Liver (tissue), 9 donors: ENCODE results near the gene KIAA0825. TPM values are rescaled to one million over a fixed set of nuclear protein-coding genes. Genes with fewer than 3 reads are reported as not detected.

Experiments
- DNase-seq: peaks from one replicate; pipeline ENCODE4 v3.0.0-alpha.2; 2017; ENCODE audit warnings: low spot score
- H3K27ac ChIP-seq, 2 donors: one replicate each; pipeline ENCODE4 v1.7.0; 2013; ENCODE audit warnings: inconsistent platforms in 2 of 2, low read length in 2 of 2, control low read depth in 1 of 2, low read depth in 1 of 2, mild to moderate bottlenecking in 1 of 2
- H3K27me3 ChIP-seq, 4 donors: one replicate each; pipeline versions ENCODE4 v1.6.1 to v1.7.0; 2013; ENCODE audit warnings: low read length in 3 of 4, inconsistent platforms in 1 of 4, mild to moderate bottlenecking in 1 of 4, moderate library complexity in 1 of 4; ENCODE audit not compliant: control insufficient read depth in 4 of 4, insufficient read depth in 4 of 4
- H3K36me3 ChIP-seq, 4 donors: one replicate each; pipeline versions ENCODE4 v1.6.1 to v1.7.0; 2013; ENCODE audit warnings: low read length in 3 of 4, mild to moderate bottlenecking in 3 of 4, low read depth in 1 of 4, moderate library complexity in 1 of 4; ENCODE audit not compliant: control insufficient read depth in 4 of 4, insufficient read depth in 3 of 4
- H3K4me1 ChIP-seq, 4 donors: one replicate each; pipeline versions ENCODE4 v1.6.1 to v1.7.0; 2013; ENCODE audit warnings: low read length in 3 of 4, mild to moderate bottlenecking in 3 of 4, moderate library complexity in 1 of 4; ENCODE audit not compliant: control insufficient read depth in 4 of 4, insufficient read depth in 4 of 4
- H3K4me3 ChIP-seq, 3 donors: one replicate each; pipeline versions ENCODE4 v1.6.1 to v1.7.0; 2013; ENCODE audit warnings: low read length in 3 of 3, control low read depth in 1 of 3, low read depth in 1 of 3, mild to moderate bottlenecking in 1 of 3
- H3K9ac ChIP-seq, 2 donors: one replicate each; pipeline ENCODE4 v1.7.0; 2013; ENCODE audit warnings: low read length in 2 of 2, mild to moderate bottlenecking in 2 of 2, moderate library complexity in 2 of 2, control low read depth in 1 of 2, low read depth in 1 of 2
- H3K9me3 ChIP-seq, 4 donors: one replicate each; pipeline versions ENCODE4 v1.6.1 to v1.7.0; 2013; ENCODE audit warnings: low read length in 3 of 4; ENCODE audit not compliant: control insufficient read depth in 4 of 4
- ATF3 ChIP-seq: IDR thresholded peaks from 2 replicates; pipeline ENCODE4 v1.6.1; 2016; ENCODE audit warnings: antibody characterized with exemption
- CTCF ChIP-seq: fragments of 150-350 bp; IDR thresholded peaks from 2 replicates; pipeline ENCODE4 v1.5.1; 2017; ENCODE audit warnings: improper control_type of control experiment, low read depth, low read length; ENCODE audit not compliant: missing input control
- FOXA1 ChIP-seq: IDR thresholded peaks from 2 replicates; pipeline ENCODE4 v1.6.1; 2016; ENCODE audit warnings: antibody characterized with exemption
- FOXA2 ChIP-seq: IDR thresholded peaks from 2 replicates; pipeline ENCODE4 v1.6.1; 2016; ENCODE audit warnings: antibody characterized with exemption
- GABPA ChIP-seq, 2 donors: IDR thresholded peaks in 1 of 2; conservative IDR thresholded peaks in 1 of 2; 2 replicates each; pipeline ENCODE4 v1.6.1; 2016; ENCODE audit warnings: antibody characterized with exemption in 2 of 2, mild to moderate bottlenecking in 1 of 2, moderate library complexity in 1 of 2
- HNF4A ChIP-seq, 2 donors: conservative IDR thresholded peaks; 2 replicates each; pipeline ENCODE4 v1.6.1; 2016; ENCODE audit warnings: antibody characterized with exemption in 2 of 2, mild to moderate bottlenecking in 2 of 2
- HNF4G ChIP-seq: IDR thresholded peaks from 2 replicates; pipeline ENCODE4 v1.6.1; 2016; ENCODE audit warnings: antibody characterized with exemption
- MAX ChIP-seq: IDR thresholded peaks from 2 replicates; pipeline ENCODE4 v1.6.1; 2016; ENCODE audit warnings: antibody characterized with exemption
- NR2F2 ChIP-seq: IDR thresholded peaks from 2 replicates; pipeline ENCODE4 v1.6.1; 2016; ENCODE audit warnings: antibody characterized with exemption
- RAD21 ChIP-seq, 2 donors: IDR thresholded peaks; 2 replicates each; pipeline ENCODE4 v1.6.1; 2016; ENCODE audit warnings: antibody characterized with exemption in 2 of 2, mild to moderate bottlenecking in 2 of 2
- REST ChIP-seq: IDR thresholded peaks from 2 replicates; pipeline ENCODE4 v1.6.1; 2016; ENCODE audit warnings: antibody characterized with exemption, mild to moderate bottlenecking
- RXRA ChIP-seq, 2 donors: IDR thresholded peaks; 2 replicates each; pipeline ENCODE4 v1.6.1; 2017 to 2018; ENCODE audit warnings: antibody characterized with exemption in 2 of 2, mild to moderate bottlenecking in 1 of 2
- SP1 ChIP-seq: IDR thresholded peaks from 2 replicates; pipeline ENCODE4 v1.6.1; 2018; ENCODE audit warnings: antibody characterized with exemption, mild to moderate bottlenecking
- TAF1 ChIP-seq: conservative IDR thresholded peaks from 2 replicates; pipeline ENCODE4 v1.6.1; 2016; ENCODE audit warnings: antibody characterized with exemption, mild to moderate bottlenecking
- YY1 ChIP-seq: IDR thresholded peaks from 2 replicates; pipeline ENCODE4 v1.6.1; 2016; ENCODE audit warnings: antibody characterized with exemption, mild to moderate bottlenecking
- ZBTB33 ChIP-seq: IDR thresholded peaks from 2 replicates; pipeline ENCODE4 v1.6.1; 2016; ENCODE audit warnings: antibody characterized with exemption
- WGBS: extraction: QIAGEN DNeasy Blood & Tissue Kit; methylation state at CpG from one replicate; pipeline ENCODE4 v1.1.7; 2013; 5-methylcytosine and 5-hydroxymethylcytosine counted together
- polyA plus RNA-seq, 2 donors: library from polyadenylated mRNA; stranded (reverse) in 1 of 2; unstranded in 1 of 2; fragments of 200-250 nt in 1 of 2; fragments of >200 nt in 1 of 2; fragmentation: Nextera tagmentation in 1 of 2; extraction: Ambion mirVana in 1 of 2; gene quantifications; one replicate each; pipeline versions ENCODE4 v1.2.1 to v1.2.3, GENCODE V29; 2013 to 2015
- total RNA-seq, 2 donors: library from RNA; depleted of rRNA; stranded (reverse); fragments of >200 nt; gene quantifications; one replicate each; pipeline ENCODE4 v1.2.3, GENCODE V29; 2014
- donor health status: healthy.
- donor health status: healthy.
- donor health status: healthy.
- donor health status: healthy.
- donor health status: healthy.

Gene KIAA0825
- total and polyA plus RNA-seq, 4 donors: 0.25 to 3.2 (median 1.2) TPM

- no peak overlapping the region for H3K27ac ChIP-seq
- TF ChIP-seq RAD21 (IDR thresholded peaks at IDR 0.05) (no peak), HNF4A (conservative IDR thresholded peaks at IDR 0.05) (peak; percentile 62 to 76), REST (no peak), YY1 (no peak)
- H3K9ac ChIP-seq: no peak overlapping the region
- no peaks in the 10 kb centered on the region for H3K27me3 ChIP-seq
- 45% methylated on average over 3 of the region's 3 CpGs for WGBS
- no peak for DNase-seq
- no peaks in the 10 kb centered on the region for H3K4me1 ChIP-seq
- no peaks in the 10 kb centered on the region for H3K9me3 ChIP-seq
- H3K4me3 ChIP-seq: no peak overlapping the region
- H3K36me3 ChIP-seq: no peaks in the 10 kb centered on the region
These were observed 133.3 kb downstream of the KIAA0825 start for GRCh38 chr5:94485067-94485466.

- Histone ChIP-seq H3K9ac (no peak overlapping the region), H3K4me1 (no peaks in the 10 kb centered on the region), H3K36me3 (no peaks in the 10 kb centered on the region), H3K27ac (no peak overlapping the region), H3K9me3 (no peaks in the 10 kb centered on the region), H3K4me3 (no peak overlapping the region), H3K27me3 (no peaks in the 10 kb centered on the region)
- no peak for TF ChIP-seq RAD21 (IDR thresholded peaks at IDR 0.05)
- no peak for TF ChIP-seq HNF4A (conservative IDR thresholded peaks at IDR 0.05)
- no peak for TF ChIP-seq RXRA (IDR thresholded peaks at IDR 0.05)
- TF ChIP-seq FOXA2: no peak
- TF ChIP-seq HNF4G: no peak
- no peak for TF ChIP-seq TAF1
- no peak for TF ChIP-seq SP1
- no peak for TF ChIP-seq FOXA1
- no peak for DNase-seq
- WGBS: 94% methylated on average over 2 of the region's 2 CpGs
These were observed 137.3 kb downstream of the KIAA0825 start for GRCh38 chr5:94481059-94481458.

- H3K9ac ChIP-seq: no peak overlapping the region
- no peak for DNase-seq
- H3K36me3 ChIP-seq: no peaks in the 10 kb centered on the region
- H3K4me3 ChIP-seq: no peak overlapping the region
- H3K27me3 ChIP-seq: no peaks in the 10 kb centered on the region
- 94% methylated on average over 1 of the region's 1 CpG for WGBS
- no peaks in the 10 kb centered on the region for H3K4me1 ChIP-seq
- no peaks in the 10 kb centered on the region for H3K9me3 ChIP-seq
- H3K27ac ChIP-seq: no peak overlapping the region
- TF ChIP-seq FOXA1: no peak
- TF ChIP-seq MAX: no peak
- TF ChIP-seq FOXA2: no peak
- TF ChIP-seq RXRA (IDR thresholded peaks at IDR 0.05): no peak
- no peak for TF ChIP-seq HNF4G
- TF ChIP-seq HNF4A (conservative IDR thresholded peaks at IDR 0.05): no peak
- TF ChIP-seq CTCF: no peak
- TF ChIP-seq NR2F2: no peak
- TF ChIP-seq YY1: no peak
- TF ChIP-seq TAF1: no peak
- no peak for TF ChIP-seq GABPA (IDR thresholded peaks at IDR 0.05 in 1 of 2, conservative IDR thresholded peaks at IDR 0.05 in 1 of 2)
- no peak for TF ChIP-seq ZBTB33
- no peak for TF ChIP-seq SP1
- no peak for TF ChIP-seq REST
- no peak for TF ChIP-seq ATF3
These were observed 137.9 kb downstream of the KIAA0825 start for GRCh38 chr5:94480486-94480885.
